ENCODE results near the gene BAG5. TPM values are rescaled to one million over a fixed set of nuclear protein-coding genes. Genes with fewer than 3 reads are reported as not detected.

BAG5 gene
- total RNA-seq, 2 experiments from 2014 or later = 23.2 to 23.8 TPM

Other genes with a start within 250 kb of the BAG5 start
- 100 to 1,000 TPM; 192 to 196 TPM for gene EIF5, start 228.4 kb downstream of the BAG5 start, total RNA-seq
- 10 to 100 TPM; 63.4 to 69.1 TPM for gene MARK3, start 177.2 kb downstream of the BAG5 start, total RNA-seq
- gene CKB, start 39.8 kb downstream of the BAG5 start, total RNA-seq = 1 to 10 TPM; 5.9 to 6.1 TPM
- 1 to 10 TPM; 7.4 to 7.6 TPM for gene TRMT61A, start 33.5 kb downstream of the BAG5 start, total RNA-seq
- gene COA8, start 303 bp upstream of the BAG5 start, total RNA-seq = 10 to 100 TPM; 46.2 to 48.9 TPM
- gene KLC1, start 66.6 kb upstream of the BAG5 start, total RNA-seq = 100 to 1,000 TPM; 119 to 130 TPM
- gene XRCC3, start 152.8 kb upstream of the BAG5 start, total RNA-seq = 10 to 100 TPM; 41.9 to 48.5 TPM
- gene ZFYVE21, start 153.2 kb upstream of the BAG5 start, total RNA-seq = 10 to 100 TPM; 14.9 to 15.9 TPM